Endothelial cell of umbilical vein (primary cell): ENCODE results near the gene GPR180. TPM values are rescaled to one million over a fixed set of nuclear protein-coding genes. Genes with fewer than 3 reads are reported as not detected.

ENCODE experiments used
- BruUV-seq: library from RNA; stranded (reverse); fragments of 400-500 nt; replicated peaks from 2 replicates; lab custom pipeline; 2021; lab: Mats Ljungman, UMichigan
- CTCF ChIA-PET: fragments of 300-600, 350-600 bp; sonication (Branson Sonifier 250); formaldehyde crosslinking; loops from one replicate; lab custom pipeline; 2021; ENCODE audit warnings: antibody characterized with exemption, inconsistent platforms; lab: Charles Lee
- POLR2A ChIA-PET: fragments of 300-600, 350-600 bp; sonication (Branson Sonifier 250); formaldehyde crosslinking; loops from one replicate; lab custom pipeline; 2021; ENCODE audit warnings: antibody characterized with exemption, inconsistent platforms; lab: Charles Lee
- DNase-seq: peaks from one replicate; pipeline ENCODE4 v3.0.0-alpha.2; 2011; ENCODE audit warnings: low read depth, low spot score
- FAIRE-seq: peaks from 2 replicates; lab custom pipeline; 2011; peaks lifted over from hg19 to GRCh38; lab: Jason Lieb, UNC
- H2AFZ ChIP-seq: 2 replicates; pipeline ENCODE4 v1.6.0; 2012; ENCODE audit warnings: low read depth, low read length, control low read depth, inconsistent platforms
- H3K27ac ChIP-seq: 2 replicates; pipeline ENCODE4 v1.5.1; 2011; ENCODE audit warnings: low read depth, mild to moderate bottlenecking, control low read depth, low read length, moderate library complexity; ENCODE audit not compliant: insufficient read depth
- H3K27me3 ChIP-seq, 2 experiments: 2 replicates each; pipeline versions ENCODE4 v1.6.0 to v1.6.1; 2011; ENCODE audit warnings: low read length in 2 of 2, mixed read lengths in 1 of 2; ENCODE audit not compliant: control insufficient read depth in 2 of 2, insufficient read depth in 2 of 2
- H3K36me3 ChIP-seq, 2 experiments: 2 replicates in 1 of 2; 3 replicates in 1 of 2; pipeline ENCODE4 v1.5.1; 2011; ENCODE audit warnings: low read length in 2 of 2, mild to moderate bottlenecking in 1 of 2, moderate library complexity in 1 of 2; ENCODE audit not compliant: control insufficient read depth in 2 of 2, insufficient read depth in 2 of 2; ENCODE audit errors: extremely low read depth in 1 of 2
- H3K4me1 ChIP-seq: 3 replicates; pipeline ENCODE4 v1.5.1; 2011; ENCODE audit warnings: mild to moderate bottlenecking, low read length; ENCODE audit not compliant: control insufficient read depth, insufficient read depth; ENCODE audit errors: extremely low read depth
- H3K4me2 ChIP-seq: 2 replicates; pipeline ENCODE4 v1.6.1; 2011; ENCODE audit warnings: low read length, control low read depth, mixed read lengths; ENCODE audit not compliant: insufficient read depth
- H3K4me3 ChIP-seq, 3 experiments: fragments of 200-600 bp in 1 of 3; sonication (generic), shearing (Covaris generic) in 1 of 3; replicated peaks in 1 of 3; 2 replicates each; pipeline ENCODE4 v1.5.1; 2011 to 2016; ENCODE audit warnings: control low read depth in 3 of 3, low read length in 3 of 3, mild to moderate bottlenecking in 2 of 3, inconsistent platforms in 1 of 3, low read depth in 1 of 3, moderate library complexity in 1 of 3; ENCODE audit not compliant: insufficient read depth in 1 of 3
- H3K79me2 ChIP-seq: 2 replicates; pipeline ENCODE4 v1.6.0; 2012; ENCODE audit warnings: low read length, inconsistent platforms; ENCODE audit not compliant: control insufficient read depth, insufficient read depth
- H3K9ac ChIP-seq: replicated peaks from 2 replicates; pipeline ENCODE3; 2011; ENCODE audit warnings: low read length, control low read depth; ENCODE audit not compliant: insufficient read depth; ENCODE audit errors: extremely low read depth
- H3K9me1 ChIP-seq: replicated peaks from 3 replicates; pipeline ENCODE4 v1.6.0; 2011; ENCODE audit warnings: mild to moderate bottlenecking, low read length; ENCODE audit not compliant: control insufficient read depth, insufficient read depth; ENCODE audit errors: extremely low read depth
- H3K9me3 ChIP-seq: replicated peaks from 2 replicates; pipeline ENCODE4 v1.5.1; 2012; ENCODE audit warnings: low read length, inconsistent platforms; ENCODE audit not compliant: control insufficient read depth, insufficient read depth
- H4K20me1 ChIP-seq: replicated peaks from 2 replicates; pipeline ENCODE3; 2011; ENCODE audit warnings: mild to moderate bottlenecking, low read length; ENCODE audit not compliant: control insufficient read depth, insufficient read depth; ENCODE audit errors: extremely low read depth
- EZH2 ChIP-seq: IDR thresholded peaks from 2 replicates; pipeline ENCODE4 v1.6.1; 2012; ENCODE audit warnings: borderline replicate concordance, low read depth, mild to moderate bottlenecking, moderate library complexity, low read length, inconsistent platforms; ENCODE audit not compliant: severe bottlenecking
- FOS ChIP-seq: IDR thresholded peaks from 2 replicates; pipeline ENCODE4 v1.6.1; 2011; ENCODE audit warnings: mild to moderate bottlenecking, low read length, moderate library complexity, borderline replicate concordance; ENCODE audit not compliant: insufficient read depth
- JUN ChIP-seq: IDR thresholded peaks from 2 replicates; pipeline ENCODE4 v1.6.1; 2011; ENCODE audit warnings: borderline replicate concordance, low read depth; ENCODE audit not compliant: insufficient read length, insufficient read depth
- POLR2A ChIP-seq: IDR thresholded peaks from 2 replicates; pipeline ENCODE4 v1.6.1; 2012; ENCODE audit warnings: low read depth, mild to moderate bottlenecking, control low read depth, low read length
- dilution Hi-C: fragments of 300-500 bp; cut with MboI; formaldehyde crosslinking; loops from one replicate; pipeline ENCODE4 v1.15.0; 2019; ENCODE audit warnings: low sequenced_read_pairs; ENCODE audit not compliant: extremely low pct_ligation_motif_present
- intact Hi-C: fragments of 100-400 bp; cut with micrococcal nuclease; formaldehyde crosslinking; loops from one replicate; pipeline ENCODE4 v1.10.0; 2022
- polyA plus RNA-seq, 4 experiments: library from polyadenylated mRNA; depleted of rRNA in 3 of 4; stranded (reverse) in 3 of 4; unstranded in 1 of 4; fragments of >200 nt; gene quantifications; 2 replicates each; pipeline versions ENCODE4 v1.2.1 to v1.2.3, GENCODE V29; 2011 to 2012; ENCODE audit warnings: missing spikeins in 1 of 4
- total RNA-seq: library from RNA; stranded (reverse); gene quantifications from 2 replicates; pipeline ENCODE4 v1.2.3, GENCODE V29; 2021

GPR180 gene
- total and polyA plus RNA-seq, 2 donors (not counting 3 experiments of a cell fraction or from before 2014, with no cell fraction given): 3.1 to 8.3 TPM

- Histone ChIP-seq H3K9me3 (no peaks in the 10 kb centered on the region), H3K9me1 (no peaks in the 10 kb centered on the region), H4K20me1 (no peaks in the 10 kb centered on the region), H3K27me3 (no peaks in the 10 kb centered on the region), H3K4me3 (no peak overlapping the region), H3K4me1 (no peaks in the 10 kb centered on the region), H2AFZ (no peak overlapping the region), H3K9ac (no peak overlapping the region), H3K27ac (no peak overlapping the region), H3K4me2 (no peak overlapping the region), H3K36me3 (peaks cover 0 to 4% of the 10 kb centered on the region in 2 experiments), H3K79me2 (no peaks in the 10 kb centered on the region)
- DNase-seq (no peak), FAIRE-seq (no peak)
- intact Hi-C loops: no loop called here
- ChIA-PET CTCF (no interaction called here), POLR2A (no interaction called here)
- no TSS peak for BruUV-seq
- no peak for TF ChIP-seq FOS
- dilution Hi-C loops: no loop called here
Measured at GRCh38 chr13:94558716-94559115, 42.9 kb upstream of the GPR180 start.

- H3K4me3 ChIP-seq: no peak overlapping the region
- no peak overlapping the region for H2AFZ ChIP-seq
- BruUV-seq: no TSS peak
- H4K20me1 ChIP-seq: no peaks in the 10 kb centered on the region
- no peaks in the 10 kb centered on the region for H3K27me3 ChIP-seq
- no peaks in the 10 kb centered on the region for H3K4me1 ChIP-seq
- intact Hi-C loops: no loop called here
- ChIA-PET POLR2A (no interaction called here), CTCF (no interaction called here)
- H3K9me1 ChIP-seq: no peaks in the 10 kb centered on the region
- no peaks in the 10 kb centered on the region for H3K79me2 ChIP-seq
- TF ChIP-seq EZH2 (no peak), JUN (no peak), POLR2A (no peak)
- no peak for FAIRE-seq
- no peaks in the 10 kb centered on the region for H3K9me3 ChIP-seq
- H3K4me2 ChIP-seq: no peak overlapping the region
- peaks cover 0 to 4% of the 10 kb centered on the region in 2 experiments for H3K36me3 ChIP-seq
- dilution Hi-C loops: no loop called here
- H3K9ac ChIP-seq: no peak overlapping the region
- no peak overlapping the region for H3K27ac ChIP-seq
- no peak for DNase-seq
Measured at GRCh38 chr13:94559222-94559795, 42.3 kb upstream of the GPR180 start.
